GM12891 (cell line): ENCODE data around the gene RIPK3.

Source experiments
- PAX5 ChIP-seq: IDR thresholded peaks from 2 replicates; pipeline ENCODE4 v1.6.1; 2011; ENCODE audit warnings: low read length, moderate library complexity, mild to moderate bottlenecking; ENCODE audit not compliant: insufficient read depth, severe bottlenecking
- POLR2A ChIP-seq: IDR thresholded peaks from 2 replicates; pipeline ENCODE4 v1.6.1; 2011; ENCODE audit warnings: low read depth, low read length, control low read depth
- POLR2AphosphoS5 ChIP-seq: IDR thresholded peaks from 2 replicates; pipeline ENCODE4 v1.6.1; 2011; ENCODE audit warnings: low read depth, low read length, control low read depth
- SPI1 ChIP-seq: IDR thresholded peaks from 2 replicates; pipeline ENCODE4 v1.6.1; 2011; ENCODE audit warnings: low read depth, low read length, control low read depth
- TAF1 ChIP-seq: IDR thresholded peaks from 2 replicates; pipeline ENCODE4 v1.6.1; 2011; ENCODE audit warnings: low read depth, low read length, control low read depth

GRCh38 chr14:24369463-24369862 lies 29.7 kb upstream of the RIPK3 start:
- no peak for TF ChIP-seq POLR2AphosphoS5
- no peak for TF ChIP-seq POLR2A
- no peak for TF ChIP-seq PAX5
- TF ChIP-seq TAF1, result no peak
- TF ChIP-seq SPI1, result no peak
